Stimulated activated CD8-positive, alpha-beta memory T cell treated with anti-CD3 and anti-CD28 coated beads, Interleukin-4, amount 100 ng/mL, for 48 hours (primary cell): ENCODE data around the gene COX18.

Source experiments
- DNase-seq: peaks from one replicate; pipeline ENCODE4 v3.0.0-alpha.2; 2020

Gene COX18

DNA sequence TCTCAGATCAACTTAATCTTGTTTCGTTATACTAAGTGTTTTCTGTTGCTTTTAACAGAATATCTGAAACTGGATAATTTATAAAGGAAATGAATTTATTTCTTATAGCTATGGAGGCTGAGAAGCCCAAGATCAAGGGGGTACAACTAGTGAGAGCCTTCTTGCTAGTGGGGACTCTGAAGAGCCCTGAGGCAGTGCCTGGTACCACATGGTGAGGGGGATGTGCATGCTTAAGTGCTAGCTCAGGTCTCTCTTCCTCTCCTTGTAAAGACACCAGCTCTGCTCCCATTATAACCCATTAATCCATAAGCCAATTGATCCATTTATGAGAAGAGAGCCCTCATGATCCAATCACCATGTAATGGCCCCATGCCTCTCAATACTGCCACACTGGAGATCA is 17.9 kb downstream of the COX18 start:
- DNase-seq = no peak

DNA sequence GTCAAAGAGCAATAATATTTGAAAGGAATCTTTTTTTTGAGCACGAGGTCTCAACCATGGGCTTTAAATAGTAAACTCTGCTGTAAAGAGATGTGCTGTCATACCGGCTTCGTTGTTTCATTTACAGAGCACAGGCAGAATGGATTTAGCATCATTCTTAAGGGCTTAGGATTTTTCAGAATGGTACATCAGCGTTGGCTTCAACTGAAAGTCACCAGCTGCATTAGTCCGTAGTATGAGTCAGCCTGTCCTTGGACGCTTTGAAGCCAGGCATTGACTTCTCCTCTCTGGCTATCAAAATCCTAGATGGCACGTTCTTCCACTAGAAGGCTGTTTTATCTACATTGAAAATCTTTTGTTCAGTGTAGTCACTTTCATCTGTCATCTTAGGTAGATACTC is 23.6 kb downstream of the COX18 start:
- no peak for DNase-seq

DNA sequence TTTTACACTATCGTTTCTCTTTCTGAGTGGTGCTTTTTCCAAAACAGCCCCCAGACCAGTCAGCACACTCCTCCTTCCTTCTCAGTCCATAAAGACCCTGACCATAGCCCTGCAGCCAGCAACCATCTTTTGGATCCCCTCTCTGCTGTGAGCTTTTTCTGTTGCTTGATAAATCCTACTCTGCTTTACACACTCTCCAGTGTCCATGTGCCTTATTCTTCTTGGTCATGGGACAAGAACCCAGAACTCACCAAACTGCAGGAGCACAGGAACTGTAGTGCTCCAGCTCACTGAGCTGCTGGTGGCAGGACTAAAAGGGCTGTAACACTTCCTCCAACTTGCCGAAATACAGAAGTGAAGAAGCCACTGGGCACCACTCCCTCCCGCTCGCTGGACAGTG is 32.5 kb downstream of the COX18 start:
- DNase-seq = no peak

DNA sequence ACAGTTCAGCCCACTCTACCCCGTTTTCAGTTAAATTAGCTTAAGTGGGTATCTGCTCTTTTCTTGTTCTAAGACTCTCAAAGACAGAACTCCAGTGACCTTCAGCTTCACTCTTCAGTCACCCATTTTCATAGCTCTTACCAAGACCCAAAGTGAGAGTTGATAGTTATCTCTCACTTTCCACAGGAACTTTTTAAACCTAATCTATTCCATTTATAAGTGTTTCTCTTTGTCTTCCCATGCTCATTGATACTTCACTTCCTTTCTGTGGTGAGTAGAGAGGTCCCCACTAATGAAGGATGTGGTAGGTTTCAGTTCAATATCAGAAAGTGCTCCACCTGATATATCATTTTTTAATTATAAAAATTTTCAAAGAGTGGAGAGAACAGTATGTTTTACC is 33.4 kb downstream of the COX18 start:
- DNase-seq = no peak

DNA sequence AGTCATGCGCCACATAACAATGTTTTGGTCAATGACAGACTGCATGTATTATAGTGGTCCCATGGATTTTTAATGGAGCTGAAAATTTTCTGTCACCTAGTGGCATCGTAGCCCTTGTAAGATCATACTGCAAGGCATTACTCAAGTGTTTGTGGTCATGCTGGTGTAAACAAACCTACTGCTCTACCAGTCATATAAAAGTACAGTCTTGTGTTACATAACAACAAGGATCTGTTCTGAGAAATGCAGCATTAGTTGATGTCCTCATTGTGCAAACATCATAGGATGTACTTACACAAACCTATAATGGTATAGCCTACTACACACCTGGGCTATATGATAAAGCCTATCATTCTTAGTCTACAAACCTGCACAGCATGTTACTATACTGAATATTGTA is 34.6 kb downstream of the COX18 start:
- DNase-seq = no peak

DNA sequence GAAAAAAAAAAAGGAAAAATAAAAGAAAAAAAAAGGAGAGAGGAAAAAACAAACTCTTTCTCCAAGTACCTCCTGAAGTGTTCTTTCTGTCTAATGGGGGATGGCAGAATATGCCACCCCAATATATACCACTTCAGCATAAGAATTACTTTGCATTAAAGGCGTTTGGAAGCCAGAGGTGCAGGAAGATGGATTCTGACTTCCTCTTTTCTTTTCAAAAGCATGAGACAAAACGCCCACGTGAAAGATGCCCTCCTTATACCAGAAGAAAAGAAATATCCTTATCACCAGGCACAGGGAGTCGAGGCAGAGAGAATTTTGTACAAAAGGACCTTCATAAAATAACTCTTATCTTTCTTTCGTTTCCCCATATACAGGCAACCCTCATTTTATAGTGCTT is 40.9 kb downstream of the COX18 start:
- no peak for DNase-seq

DNA sequence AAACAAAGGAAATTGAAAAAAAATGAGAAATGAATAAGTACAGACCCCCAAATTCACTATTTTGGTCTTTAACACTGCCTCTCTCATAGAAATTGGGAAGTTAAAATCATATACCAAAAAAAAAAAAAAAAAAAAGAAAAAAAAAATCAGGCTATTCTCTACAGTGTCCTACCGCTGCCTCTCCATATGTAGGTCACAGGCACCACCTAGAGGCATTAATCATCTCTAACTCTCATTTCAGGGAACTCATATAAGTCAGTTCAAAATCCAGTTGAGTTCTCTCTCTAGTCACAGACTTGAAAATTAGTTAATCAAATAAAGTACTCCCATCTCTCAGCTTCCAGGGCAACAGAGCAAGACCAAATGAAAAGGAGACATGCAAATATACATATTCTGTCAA is 47.9 kb downstream of the COX18 start:
- DNase-seq = no peak

DNA sequence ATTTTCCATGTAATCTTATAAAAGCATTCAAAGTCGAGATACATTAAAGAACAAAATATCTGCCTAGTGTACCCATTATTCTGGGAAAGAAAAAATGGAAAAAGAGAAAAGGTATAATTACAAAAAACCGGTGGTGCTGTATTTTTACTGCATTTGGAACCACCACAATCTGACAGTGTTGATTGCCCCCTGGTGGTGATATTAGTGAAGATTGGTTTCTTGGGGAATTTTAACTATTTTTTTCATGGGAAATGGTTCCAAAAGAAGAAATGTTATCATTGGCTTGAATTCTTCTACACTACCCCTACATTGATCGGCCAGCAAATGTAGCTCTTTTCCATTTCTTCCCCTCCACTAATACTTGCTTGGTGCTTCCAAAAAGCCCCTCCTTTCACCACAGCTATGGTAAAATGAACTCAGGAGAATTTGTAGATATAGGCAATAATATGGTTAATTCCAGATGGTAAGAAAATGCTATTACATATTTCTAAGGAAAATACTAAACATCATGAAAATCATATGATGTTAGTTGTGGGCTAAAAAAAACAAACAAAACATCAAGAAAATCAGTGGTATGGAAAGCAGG is 50.0 kb downstream of the COX18 start:
- no peak for DNase-seq

DNA sequence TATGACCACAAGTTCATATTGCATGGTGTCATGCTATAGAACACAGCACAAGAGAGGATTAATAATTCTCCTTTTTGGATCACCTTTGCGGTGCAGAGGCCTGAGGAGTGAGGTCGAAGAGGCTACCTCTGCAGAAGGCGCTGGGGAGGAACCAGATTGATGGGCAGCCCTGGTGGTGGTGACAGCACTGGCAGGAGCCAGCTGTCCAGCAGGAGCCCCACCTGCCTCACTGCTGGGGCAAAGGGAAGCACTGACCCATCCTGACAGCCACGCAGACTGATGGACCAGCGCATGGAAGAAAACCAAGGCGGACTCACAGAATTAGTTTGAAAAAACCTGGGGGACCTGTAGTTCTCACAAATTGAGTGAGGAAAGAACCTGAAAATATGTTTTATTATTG is 50.9 kb downstream of the COX18 start:
- no peak for DNase-seq

DNA sequence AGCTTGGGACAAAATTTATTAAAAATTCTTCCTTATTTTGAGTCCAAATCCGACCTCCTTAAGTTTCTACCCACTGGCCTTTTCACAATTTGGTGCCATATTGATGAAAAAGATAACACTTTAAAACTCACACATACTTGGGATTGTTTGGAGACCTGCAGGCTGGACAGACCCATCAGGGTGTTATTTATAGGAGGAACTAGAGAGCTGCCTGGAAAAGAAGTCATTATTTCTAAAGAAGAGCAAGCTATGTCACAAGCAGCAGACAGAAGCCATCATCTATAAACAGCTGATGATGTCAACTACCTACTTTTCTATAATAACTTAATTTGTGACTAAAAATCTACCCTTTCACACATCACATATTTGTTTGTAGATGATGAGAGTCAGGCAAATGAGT is 56.2 kb downstream of the COX18 start:
- no peak for DNase-seq

DNA sequence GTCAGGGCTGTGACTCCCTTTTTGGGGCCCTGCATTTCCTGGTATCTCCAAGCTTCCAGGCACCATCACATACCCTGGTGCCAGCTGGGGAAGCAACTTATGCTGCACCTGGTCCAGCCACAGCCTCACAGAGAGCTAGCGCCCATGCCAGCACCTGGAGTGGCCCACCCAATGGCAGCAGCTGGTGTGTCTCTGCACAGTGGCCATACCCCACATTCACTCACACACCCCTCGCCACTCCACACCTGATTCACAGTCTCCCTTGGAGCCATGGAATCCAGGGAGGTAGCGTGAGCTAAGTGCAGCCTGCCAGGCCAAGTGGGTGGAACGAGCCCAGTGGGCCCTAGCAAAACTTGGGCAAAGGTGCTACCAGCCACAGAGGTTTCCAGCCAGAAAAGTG is 56.8 kb downstream of the COX18 start:
- DNase-seq = no peak

DNA sequence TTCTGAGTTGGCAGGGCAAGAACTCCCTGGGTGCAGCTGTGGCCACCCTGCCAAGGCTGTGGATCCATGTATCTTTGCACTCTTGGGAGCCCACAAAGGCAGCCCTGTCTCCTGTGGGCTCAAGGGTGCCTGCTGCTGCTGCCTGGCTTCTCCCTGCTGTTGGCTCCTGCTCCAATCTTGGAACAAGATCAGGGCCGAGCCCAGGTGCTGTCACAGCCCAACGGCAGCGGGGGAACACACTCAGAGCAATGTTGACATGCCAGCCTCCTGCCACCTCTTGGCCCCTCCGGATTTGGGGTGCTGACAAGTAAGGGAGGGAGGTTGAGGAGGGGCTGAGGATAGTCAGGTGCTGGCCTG is 57.9 kb downstream of the COX18 start:
- no peak for DNase-seq

DNA sequence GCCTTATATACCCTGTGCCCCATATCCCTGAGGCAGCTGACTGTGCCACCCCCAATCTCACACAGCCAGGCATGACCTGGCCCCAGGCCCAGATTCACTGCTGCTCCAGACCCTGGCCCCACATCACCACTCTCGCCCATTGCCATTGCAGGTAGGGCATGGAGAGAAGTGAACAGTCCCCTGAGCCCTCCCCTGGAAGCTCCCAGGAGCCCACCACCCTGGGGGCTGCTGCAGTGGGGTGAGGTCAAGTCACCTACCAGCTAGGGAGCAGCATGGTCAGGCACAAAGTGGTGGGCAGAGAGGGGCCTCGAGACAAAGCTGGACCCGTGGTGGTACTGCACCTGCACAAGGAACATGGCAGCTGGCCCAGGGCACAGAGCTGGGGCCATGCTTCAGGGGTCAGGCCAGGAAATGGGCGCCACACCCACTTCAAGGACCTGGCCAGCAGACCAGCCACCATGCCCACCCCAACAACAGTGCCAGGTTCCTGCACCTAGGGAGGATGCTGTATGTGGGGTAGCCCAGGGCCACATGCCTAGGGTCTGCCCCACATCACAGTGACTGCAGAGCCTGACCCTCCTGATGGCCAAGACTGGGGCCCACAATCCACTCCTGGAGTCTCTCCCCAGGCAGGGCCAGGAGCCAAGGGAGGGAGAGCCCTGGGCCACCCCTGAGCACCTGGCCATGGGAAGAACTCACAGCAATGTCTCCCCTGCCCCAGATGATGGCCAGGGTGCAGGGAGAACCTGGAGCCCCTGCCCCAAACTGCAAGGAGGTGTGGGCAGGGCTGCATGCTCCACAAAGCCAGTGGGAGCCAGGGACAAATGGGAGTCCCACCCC is 58.5 kb downstream of the COX18 start:
- DNase-seq = no peak

DNA sequence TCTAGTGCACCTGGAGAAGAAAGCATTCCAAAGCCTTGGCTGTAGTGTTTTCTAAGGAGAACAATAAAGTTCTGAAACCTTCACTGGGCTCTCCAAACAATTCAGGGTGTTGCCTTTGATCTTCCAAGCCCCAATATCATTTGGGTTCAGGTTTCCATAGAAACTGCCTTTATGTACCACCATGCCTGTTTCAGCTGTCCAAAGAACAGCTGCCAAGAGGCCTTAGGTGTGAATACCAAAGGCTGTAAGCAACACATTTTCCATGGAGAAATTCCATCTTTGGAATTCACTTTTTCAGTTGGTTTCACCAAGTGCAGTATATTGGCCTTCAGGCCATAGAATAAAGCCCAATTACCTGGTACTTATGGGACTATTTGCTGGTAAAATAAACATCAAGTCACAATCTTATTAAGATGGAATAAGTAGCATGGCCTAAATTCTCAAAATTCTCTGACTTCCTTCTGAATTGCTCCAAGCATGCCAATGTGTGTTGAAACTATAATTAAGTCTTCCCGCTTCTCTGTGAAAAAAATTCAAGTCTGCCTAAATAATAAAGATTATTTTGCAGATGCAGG is 61.9 kb downstream of the COX18 start:
- no peak for DNase-seq

DNA sequence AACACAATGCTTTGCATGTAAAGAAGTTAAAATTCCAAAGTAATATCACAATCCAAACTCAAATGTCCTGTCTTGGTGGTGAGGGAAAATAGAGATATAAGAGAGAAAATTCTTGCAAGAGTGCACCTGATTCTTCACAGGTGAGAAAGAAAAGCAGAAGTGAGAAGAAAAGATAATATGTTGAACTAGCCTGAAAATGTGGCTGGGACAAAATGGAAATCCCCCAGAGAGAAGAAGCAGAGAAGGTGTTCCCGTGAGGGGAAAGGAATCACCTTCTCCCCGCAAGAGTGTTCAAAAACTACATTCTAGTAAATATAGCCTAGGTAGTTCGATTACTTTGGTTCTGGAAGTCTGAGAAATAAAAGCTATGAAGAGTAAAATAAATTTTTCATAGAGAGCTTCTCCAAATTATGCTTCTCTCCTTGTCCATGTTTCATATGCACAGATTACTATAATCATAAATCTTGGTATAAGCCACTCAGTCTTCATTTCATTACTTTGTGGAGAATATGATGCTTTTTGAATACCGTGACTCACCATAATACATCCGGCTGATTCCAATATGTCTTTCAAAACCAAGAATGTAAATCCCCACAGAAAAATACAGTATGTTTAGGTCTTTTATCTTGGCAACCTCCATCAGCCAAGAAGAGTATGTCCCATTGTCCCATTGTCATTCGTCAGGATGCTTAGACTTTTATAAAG is 63.1 kb downstream of the COX18 start:
- no peak for DNase-seq

DNA sequence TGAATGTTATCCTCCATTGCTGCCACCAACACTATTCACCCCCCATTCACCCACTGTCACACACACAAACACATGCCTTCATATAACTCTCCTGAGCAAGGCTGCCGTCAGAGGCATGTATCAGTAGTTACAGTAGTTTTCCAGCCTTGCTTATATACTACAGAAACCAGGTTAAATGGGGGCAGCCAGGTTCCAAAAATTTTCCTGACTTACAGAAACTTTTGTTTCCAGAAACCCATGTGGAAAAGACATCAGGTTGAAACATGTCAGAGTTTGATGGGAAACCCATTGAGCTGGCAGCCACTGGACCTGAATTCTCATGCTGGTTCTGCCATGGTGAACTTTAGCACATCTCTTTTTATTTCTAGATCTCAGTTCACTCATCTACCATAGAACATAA is 64.0 kb downstream of the COX18 start:
- DNase-seq = no peak
